ENCODE measurements around the gene FAM200A. TPM values are rescaled to one million over a fixed set of nuclear protein-coding genes. Genes with fewer than 3 reads are reported as not detected.

The FAM200A gene
- total and polyA plus RNA-seq, 2 of the 8 experiments (the other 6 are each of a cell fraction or from before 2014, with no cell fraction given), result 4.3 to 7.5 TPM

DNA sequence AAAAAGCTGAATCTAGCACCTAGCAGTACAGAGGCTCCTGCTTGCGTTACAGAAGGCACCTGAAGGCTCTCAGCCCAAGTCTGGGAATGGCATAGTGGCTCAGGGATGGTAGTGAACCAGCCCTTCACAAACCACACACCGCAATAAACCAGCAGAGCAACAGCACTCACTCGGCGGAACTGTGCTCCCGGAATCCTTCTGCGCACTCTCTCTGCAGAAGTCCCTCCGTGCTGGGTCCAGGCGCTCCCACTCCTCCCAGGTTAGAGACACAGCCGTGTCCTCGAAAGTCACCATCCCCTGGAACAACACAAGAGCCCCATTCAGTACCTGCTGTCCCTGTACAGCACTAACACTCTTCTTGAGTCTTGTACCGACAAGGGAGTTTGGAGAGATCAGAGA lies 53.4 kb downstream of the FAM200A start:
- Histone ChIP-seq H3K23me2 (ENCODE audit: low read depth, low read length) (peaks cover 7% of the 10 kb centered on the region; the same call in 1 of the 2 replicates), H3K4me1 (replicated peaks in 1 of 4; ENCODE audit: control insufficient read depth in 3 of 4, insufficient read depth in 4 of 4, low read length in 3 of 4) (peaks cover 0 to 4% (median 0%) of the 10 kb centered on the region in 4 experiments; a peak in 3 of 7 replicates), H4K8ac (ENCODE audit: extremely low read depth, insufficient read depth, low read length) (no peak overlapping the region), H4K5ac (ENCODE audit: insufficient read length, low read depth, low read length) (no peak overlapping the region), H2AK5ac (ENCODE audit: low read depth, low read length) (no peak overlapping the region), H3K23ac (ENCODE audit: insufficient read length) (no peak overlapping the region), H4K20me1 (replicated peaks in 1 of 2; ENCODE audit: control insufficient read depth in 1 of 2, insufficient read depth in 2 of 2, low read length in 2 of 2) (peaks cover 5 to 12% of the 10 kb centered on the region in 2 experiments), H2BK15ac (ENCODE audit: low read length) (no peak overlapping the region), H2AFZ (ENCODE audit: low read length) (no peak overlapping the region), H3K79me2 (ENCODE audit: control insufficient read depth in 1 of 2, insufficient read depth in 2 of 2, low read length in 2 of 2) (peaks cover 9 to 33% of the 10 kb centered on the region in 2 experiments), H2BK5ac (ENCODE audit: low read depth, low read length) (no peak overlapping the region), H4K91ac (replicated peaks; ENCODE audit: insufficient read length, low read length) (no peak overlapping the region), H3K18ac (ENCODE audit: extremely low read depth, low read length) (no peak overlapping the region), H3K9me3 (ENCODE audit: insufficient read depth in 2 of 2, low read depth in 1 of 2, low read length in 1 of 2) (peaks cover 12 to 13% of the 10 kb centered on the region in 2 experiments), H2BK12ac (ENCODE audit: low read depth, low read length) (no peak overlapping the region), H3K79me1 (ENCODE audit: low read depth, low read length) (peaks cover 7% of the 10 kb centered on the region; the same call in 1 of the 2 replicates), H3K4me2 (ENCODE audit: insufficient read depth in 1 of 2, low read depth in 2 of 2, low read length in 2 of 2) (peak overlapping the region; percentile 63 to 73), H3K56ac (replicated peaks; ENCODE audit: insufficient read length, low read depth, low read length) (no peak overlapping the region), H3K4me3 (ENCODE audit: extremely low read depth in 1 of 4, insufficient read depth in 2 of 4, low read depth in 3 of 4, low read length in 4 of 4) (peak overlapping the region; percentile 20 to 98 (median 87); a peak in 7 of 8 replicates), H3K14ac (ENCODE audit: insufficient read length) (no peak overlapping the region), H3K36me3 (ENCODE audit: control insufficient read depth in 2 of 4, insufficient read depth in 4 of 4, low read length in 3 of 4) (peaks cover 4 to 27% (median 17%) of the 10 kb centered on the region in 4 experiments; a peak in 7 of 8 replicates), H3K9ac (replicated peaks in 1 of 4; ENCODE audit: extremely low read depth in 1 of 4, low read depth in 3 of 4, low read length in 3 of 4) (peak overlapping the region in 3 of 4 experiments; percentile 16 to 44 (median 34); a peak in 5 of 7 replicates), H3K27ac (ENCODE audit: low read depth, low read length) (no peak overlapping the region), H2BK120ac (replicated peaks; ENCODE audit: low read depth, low read length) (no peak overlapping the region), H3K4ac (replicated peaks; ENCODE audit: insufficient read length, low read depth, low read length) (no peak overlapping the region), H2BK20ac (ENCODE audit: low read length) (no peak overlapping the region), H3K27me3 (replicated peaks in 1 of 4; ENCODE audit: control insufficient read depth in 3 of 4, extremely low read depth in 1 of 4, insufficient read depth in 3 of 4, low read length in 3 of 4) (no peaks in the 10 kb centered on the region)
- 82% methylated on average over 11 of the region's 11 CpGs; no CpG with 5 or more reads in 1 of the 2 experiments for WGBS, 2 experiments (ENCODE audit: extremely low coverage in 1 of 2, insufficient coverage in 1 of 2, insufficient read length in 1 of 2, insufficient replicate concordance in 2 of 2, low coverage in 1 of 2, low lambda C conversion rate in 2 of 2, missing lambda C conversion rate in 1 of 2)
- TF ChIP-seq EGR1 (IDR thresholded peaks at IDR 0.05; ENCODE audit: borderline replicate concordance, low read depth, low read length), result no peak
- TF ChIP-seq BACH1 (IDR thresholded peaks at IDR 0.05; ENCODE audit: low read length), result no peak
- TF ChIP-seq CBX5 (IDR thresholded peaks at IDR 0.05; ENCODE audit: low read depth, low read length), result no peak
- TF ChIP-seq TBP (IDR thresholded peaks at IDR 0.05; ENCODE audit: low read depth, low read length), result no peak
- no peak for TF ChIP-seq CHD2 (IDR thresholded peaks at IDR 0.05; ENCODE audit: low read length)
- no peak for TF ChIP-seq TAF1 (IDR thresholded peaks at IDR 0.05; ENCODE audit: low read depth, low read length)
- TF ChIP-seq, protein P1, sequence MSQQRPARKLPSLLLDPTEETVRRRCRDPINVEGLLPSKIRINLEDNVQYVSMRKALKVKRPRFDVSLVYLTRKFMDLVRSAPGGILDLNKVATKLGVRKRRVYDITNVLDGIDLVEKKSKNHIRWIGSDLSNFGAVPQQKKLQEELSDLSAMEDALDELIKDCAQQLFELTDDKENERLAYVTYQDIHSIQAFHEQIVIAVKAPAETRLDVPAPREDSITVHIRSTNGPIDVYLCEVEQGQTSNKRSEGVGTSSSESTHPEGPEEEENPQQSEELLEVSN (IDR thresholded peaks at IDR 0.05), result no peak
- TF ChIP-seq CHD1 (IDR thresholded peaks at IDR 0.05; ENCODE audit: low read depth, low read length), result no peak
- no peak for TF ChIP-seq TEAD4 (IDR thresholded peaks at IDR 0.05; ENCODE audit: low read depth, low read length)
- FAIRE-seq (no peak), DNase-seq (ENCODE audit: low read depth in 1 of 2, low spot score in 2 of 2) (no peak)
- POLR2A ChIA-PET (ENCODE audit: partially characterized antibody), result interaction anchor here (0.8 to 2.1 kb wide), 4 partner anchors 12 to 59 kb away, joined by 4 to 7 read pairs (median 4); partner anchors contain the start of gene ZNF655
- CTCF ChIA-PET (ENCODE audit: partially characterized antibody), result interaction anchor here (1.1 to 1.5 kb wide), 2 partner anchors 19 to 55 kb away, joined by 3 read pairs; no protein-coding TSS in a partner anchor

Measured in H1 (cell line).